Nephron (organoid): Measurements from ENCODE around the gene SPTY2D1.

Experiments used
- H3K27ac Mint-ChIP-seq, 3 experiments: 2 replicates each; pipeline ENCODE4 v1.8.0; 2020; ENCODE audit warnings: mixed read lengths in 3 of 3, mild to moderate bottlenecking in 2 of 3, moderate library complexity in 1 of 3
- H3K27me3 Mint-ChIP-seq: 2 replicates; pipeline ENCODE4 v1.8.0; 2021; ENCODE audit warnings: low read depth, mild to moderate bottlenecking, moderate library complexity, mixed read lengths
- H3K36me3 Mint-ChIP-seq: 2 replicates; pipeline ENCODE4 v1.8.0; 2020; ENCODE audit warnings: low read depth, mixed read lengths
- H3K4me1 Mint-ChIP-seq: 2 replicates; pipeline ENCODE4 v1.8.0; 2020; ENCODE audit warnings: mixed read lengths
- H3K4me3 Mint-ChIP-seq, 3 experiments: 2 replicates each; pipeline ENCODE4 v1.8.0; 2020; ENCODE audit warnings: mild to moderate bottlenecking in 3 of 3, mixed read lengths in 3 of 3, moderate library complexity in 2 of 3
- H3K9me3 Mint-ChIP-seq: 2 replicates; pipeline ENCODE4 v1.8.0; 2020; ENCODE audit warnings: mixed read lengths
- TF ChIP-seq, protein P1 (sequence below), 3 experiments: fragments of 200-600 bp; sonication (generic); IDR thresholded peaks; one replicate each; pipeline ENCODE4 v1.5.0; 2021; ENCODE audit warnings: antibody characterized with exemption in 3 of 3; ENCODE audit not compliant: unreplicated experiment in 3 of 3

Gene SPTY2D1

DNA sequence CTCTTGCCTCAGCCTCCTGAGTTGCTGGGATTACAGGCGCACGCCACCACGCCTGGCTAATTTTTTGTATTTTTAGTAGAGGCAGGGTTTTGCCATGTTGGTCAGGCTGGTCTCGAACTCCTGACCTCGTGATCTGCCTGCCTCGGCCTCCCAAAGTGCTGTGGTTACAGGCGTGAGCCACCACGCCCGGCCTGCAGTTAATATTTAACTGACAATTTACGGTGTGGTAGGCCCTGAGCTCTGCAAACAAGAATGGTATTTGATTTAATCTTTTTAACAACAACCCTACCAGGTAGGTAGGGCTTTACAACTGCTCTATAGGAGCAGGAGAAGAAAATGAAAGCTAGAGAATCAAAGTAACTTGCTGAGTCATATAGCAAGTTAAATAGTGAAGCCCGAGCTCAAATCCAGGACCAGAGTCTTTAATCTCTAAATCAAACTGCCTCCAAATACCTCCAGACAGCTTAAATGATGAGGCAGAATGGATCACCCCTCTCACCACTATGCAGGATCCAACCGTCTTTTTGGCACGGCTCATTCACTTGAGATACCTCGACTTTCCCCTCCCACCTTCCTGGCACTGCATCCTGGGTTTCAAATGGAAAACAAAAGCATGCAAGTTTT lies 55.1 kb downstream of the SPTY2D1 start:
- H3K27me3 Mint-ChIP-seq = no peaks in the 10 kb centered on the region
- H3K9me3 Mint-ChIP-seq = no peaks in the 10 kb centered on the region
- no peak overlapping the region for H3K4me3 Mint-ChIP-seq
- no peaks in the 10 kb centered on the region for H3K4me1 Mint-ChIP-seq
- no peak overlapping the region for H3K27ac Mint-ChIP-seq
- H3K36me3 Mint-ChIP-seq = peaks cover 14% of the 10 kb centered on the region
- TF ChIP-seq, protein P1, sequence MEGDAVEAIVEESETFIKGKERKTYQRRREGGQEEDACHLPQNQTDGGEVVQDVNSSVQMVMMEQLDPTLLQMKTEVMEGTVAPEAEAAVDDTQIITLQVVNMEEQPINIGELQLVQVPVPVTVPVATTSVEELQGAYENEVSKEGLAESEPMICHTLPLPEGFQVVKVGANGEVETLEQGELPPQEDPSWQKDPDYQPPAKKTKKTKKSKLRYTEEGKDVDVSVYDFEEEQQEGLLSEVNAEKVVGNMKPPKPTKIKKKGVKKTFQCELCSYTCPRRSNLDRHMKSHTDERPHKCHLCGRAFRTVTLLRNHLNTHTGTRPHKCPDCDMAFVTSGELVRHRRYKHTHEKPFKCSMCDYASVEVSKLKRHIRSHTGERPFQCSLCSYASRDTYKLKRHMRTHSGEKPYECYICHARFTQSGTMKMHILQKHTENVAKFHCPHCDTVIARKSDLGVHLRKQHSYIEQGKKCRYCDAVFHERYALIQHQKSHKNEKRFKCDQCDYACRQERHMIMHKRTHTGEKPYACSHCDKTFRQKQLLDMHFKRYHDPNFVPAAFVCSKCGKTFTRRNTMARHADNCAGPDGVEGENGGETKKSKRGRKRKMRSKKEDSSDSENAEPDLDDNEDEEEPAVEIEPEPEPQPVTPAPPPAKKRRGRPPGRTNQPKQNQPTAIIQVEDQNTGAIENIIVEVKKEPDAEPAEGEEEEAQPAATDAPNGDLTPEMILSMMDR (IDR thresholded peaks at IDR 0.05; ENCODE audit: unreplicated experiment in 3 of 3) = no peak

DNA sequence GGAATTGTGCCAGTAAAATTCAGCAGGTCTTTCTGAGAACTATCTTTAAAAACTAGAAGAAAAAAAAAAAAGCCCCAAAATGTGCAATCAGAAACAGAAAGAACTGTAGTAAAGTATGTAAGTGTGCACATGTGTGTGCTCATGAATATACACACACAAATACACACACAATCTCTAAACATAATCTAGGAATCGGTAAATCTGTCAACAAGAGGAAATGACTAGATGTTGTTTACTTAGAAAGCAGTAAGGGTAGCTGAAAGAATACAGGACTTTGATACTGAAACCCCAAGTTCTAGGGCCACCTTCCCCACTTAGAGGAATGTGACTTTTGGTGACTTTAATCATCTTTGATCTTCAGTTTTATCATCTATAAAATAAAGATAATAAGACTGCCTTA lies 58.8 kb downstream of the SPTY2D1 start:
- Mint-ChIP-seq H3K4me1 (no peaks in the 10 kb centered on the region), H3K27ac (no peak overlapping the region), H3K9me3 (no peaks in the 10 kb centered on the region), H3K36me3 (peaks cover 30% of the 10 kb centered on the region), H3K27me3 (no peaks in the 10 kb centered on the region), H3K4me3 (no peak overlapping the region)
- TF ChIP-seq, protein P1 (IDR thresholded peaks at IDR 0.05; ENCODE audit: unreplicated experiment in 3 of 3) = no peak

DNA sequence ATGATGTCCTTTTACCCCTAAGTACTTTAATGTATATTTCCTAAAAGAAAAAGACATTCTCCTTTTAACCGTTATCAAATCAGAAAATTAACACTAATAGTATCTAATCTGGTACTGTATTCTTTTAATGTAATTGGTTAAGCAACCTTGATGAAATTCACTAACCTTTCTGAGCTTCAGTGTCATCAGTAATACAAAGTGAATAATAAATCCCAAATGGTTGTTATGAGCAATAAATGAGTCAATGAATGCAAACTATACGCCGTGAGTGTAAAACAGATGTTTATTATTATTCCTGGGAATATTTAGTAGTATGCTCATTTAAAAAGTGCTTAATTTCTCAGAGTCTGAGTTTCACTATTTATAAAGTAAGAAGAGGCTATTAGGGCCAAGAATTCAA lies 67.1 kb downstream of the SPTY2D1 start:
- Mint-ChIP-seq H3K27me3 (no peaks in the 10 kb centered on the region), H3K9me3 (no peaks in the 10 kb centered on the region)

DNA sequence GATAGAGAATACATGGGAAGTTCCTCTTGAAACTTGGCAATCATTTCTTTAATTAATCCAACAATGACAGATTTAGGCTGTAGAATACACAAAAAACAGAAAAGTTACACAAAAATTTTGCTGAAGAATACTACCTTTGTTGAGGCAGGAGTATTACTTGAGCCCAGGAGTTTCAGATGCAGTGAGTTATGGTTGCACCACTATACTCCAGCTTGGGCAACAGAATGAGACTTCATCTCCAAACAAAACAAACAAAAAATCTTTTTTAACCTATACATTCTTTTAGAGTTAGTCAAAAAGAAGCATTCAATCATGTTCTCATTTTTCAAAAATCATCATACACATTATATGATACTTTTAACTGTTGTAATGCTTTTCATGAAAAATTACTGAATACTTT lies 67.7 kb downstream of the SPTY2D1 start:
- Mint-ChIP-seq H3K9me3 (no peaks in the 10 kb centered on the region), H3K27ac (no peak overlapping the region), H3K4me1 (no peaks in the 10 kb centered on the region), H3K36me3 (peaks cover 11% of the 10 kb centered on the region), H3K27me3 (no peaks in the 10 kb centered on the region), H3K4me3 (no peak overlapping the region)
- TF ChIP-seq, protein P1 (IDR thresholded peaks at IDR 0.05; ENCODE audit: unreplicated experiment in 3 of 3) = no peak

More for the DNA sequence above, 67.1 kb downstream of the SPTY2D1 start:
- peaks cover 14% of the 10 kb centered on the region for H3K36me3 Mint-ChIP-seq
- no peaks in the 10 kb centered on the region for H3K4me1 Mint-ChIP-seq
- no peak overlapping the region for H3K27ac Mint-ChIP-seq
- TF ChIP-seq, protein P1 (IDR thresholded peaks at IDR 0.05; ENCODE audit: unreplicated experiment in 3 of 3) = no peak
- no peak overlapping the region for H3K4me3 Mint-ChIP-seq

DNA sequence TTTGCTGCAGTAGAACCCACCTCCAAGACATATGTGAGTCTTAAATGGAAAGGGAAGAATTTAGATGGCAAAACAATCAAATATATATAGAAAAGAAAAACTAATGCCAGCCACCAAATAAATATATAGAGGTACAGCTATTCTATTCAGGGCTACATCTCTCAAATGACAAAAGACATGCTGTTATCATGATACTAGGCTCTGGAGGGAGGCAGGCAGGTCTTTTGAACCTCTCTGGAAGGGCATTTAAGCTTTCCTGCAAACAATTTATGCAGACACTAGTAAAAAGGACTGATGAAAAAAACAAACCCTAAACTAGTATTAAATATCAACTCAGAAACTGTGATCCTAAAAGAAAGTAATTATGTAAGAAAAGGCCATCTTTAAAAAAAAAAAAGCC lies 70.0 kb downstream of the SPTY2D1 start:
- H3K4me3 Mint-ChIP-seq = no peak overlapping the region
- no peaks in the 10 kb centered on the region for H3K27me3 Mint-ChIP-seq
- TF ChIP-seq, protein P1 (IDR thresholded peaks at IDR 0.05; ENCODE audit: unreplicated experiment in 3 of 3) = no peak
- H3K9me3 Mint-ChIP-seq = no peaks in the 10 kb centered on the region
- no peaks in the 10 kb centered on the region for H3K4me1 Mint-ChIP-seq
- H3K27ac Mint-ChIP-seq = no peak overlapping the region
- peaks cover 16% of the 10 kb centered on the region for H3K36me3 Mint-ChIP-seq

DNA sequence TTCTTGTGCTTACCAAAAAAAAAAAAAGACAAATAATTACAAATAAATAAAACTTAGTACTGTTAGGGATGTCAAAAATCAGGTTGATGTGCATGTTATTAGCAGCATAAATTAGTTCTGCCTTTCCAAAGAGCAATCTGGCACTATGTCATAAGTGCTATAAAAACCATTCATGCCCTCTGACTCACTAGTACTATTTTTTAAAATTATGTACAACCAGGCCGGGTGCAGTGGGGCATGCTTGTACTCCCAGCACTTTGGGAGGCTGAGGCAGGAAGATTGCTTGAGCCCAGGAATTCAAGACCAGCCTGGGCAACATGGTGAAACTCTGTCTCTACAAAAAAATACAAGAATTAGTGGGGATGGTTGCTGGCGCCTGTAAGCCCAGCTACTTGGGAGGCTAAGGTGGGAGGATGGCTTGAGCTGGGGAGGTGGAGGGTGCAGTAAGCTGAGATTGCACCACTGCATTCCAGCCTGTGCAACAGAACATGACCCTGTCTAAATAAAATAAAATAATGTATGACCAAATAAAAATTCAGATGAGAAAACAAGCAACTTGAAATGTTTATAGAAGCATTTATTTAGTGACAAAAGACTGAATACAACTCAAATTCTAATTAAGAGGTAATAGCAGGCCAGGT lies 70.9 kb downstream of the SPTY2D1 start:
- H3K36me3 Mint-ChIP-seq = peaks cover 17% of the 10 kb centered on the region
- H3K4me1 Mint-ChIP-seq = no peaks in the 10 kb centered on the region
- no peaks in the 10 kb centered on the region for H3K9me3 Mint-ChIP-seq
- no peak overlapping the region for H3K4me3 Mint-ChIP-seq
- H3K27me3 Mint-ChIP-seq = no peaks in the 10 kb centered on the region
- no peak overlapping the region for H3K27ac Mint-ChIP-seq
- TF ChIP-seq, protein P1 (IDR thresholded peaks at IDR 0.05; ENCODE audit: unreplicated experiment in 3 of 3) = no peak
